B cell (primary cell): Measurements from ENCODE around the gene MRPL34. TPM values are rescaled to one million over a fixed set of nuclear protein-coding genes. Genes with fewer than 3 reads are reported as not detected.

Experiments used
- ATAC-seq: fragments of 200-7000 bp; cut with Tn5 transposase; one replicate; pipeline ENCODE4 v1.10.0; 2021; ENCODE audit warnings: low read depth, mild to moderate bottlenecking, moderate number of reproducible peaks, moderate library complexity
- CTCF ChIA-PET: fragments of 350-600 bp; sonication (Branson Sonifier 250); formaldehyde crosslinking; loops from one replicate; lab custom pipeline; 2021; ENCODE audit warnings: antibody characterized with exemption, inconsistent platforms; lab: Charles Lee
- POLR2A ChIA-PET: fragments of 350-600 bp; sonication (Branson Sonifier 250); formaldehyde crosslinking; loops from one replicate; lab custom pipeline; 2021; ENCODE audit warnings: antibody characterized with exemption; lab: Charles Lee
- DNase-seq: peaks from one replicate; pipeline ENCODE4 v3.0.0; 2013
- H2AFZ ChIP-seq: 2 replicates; pipeline ENCODE4 v1.6.1; 2012; ENCODE audit warnings: mild to moderate bottlenecking, low read depth, low read length; ENCODE audit not compliant: insufficient read depth, poor library complexity, severe bottlenecking
- H3K27ac ChIP-seq, 2 donors: 1 replicate in 1 of 2; 2 replicates in 1 of 2; pipeline ENCODE4 v1.5.1; 2012 to 2013; ENCODE audit warnings: low read length in 2 of 2, mild to moderate bottlenecking in 2 of 2, moderate library complexity in 1 of 2
- H3K27me3 ChIP-seq, 4 experiments: fragments of 200-600 bp in 1 of 4; sonication (generic) in 1 of 4; replicated peaks in 1 of 4; 1 replicate in 2 of 4; 2 replicates in 2 of 4; pipeline versions ENCODE4 v1.6.1 to v1.7.0; 2013 to 2016; ENCODE audit warnings: low read length in 3 of 4, mild to moderate bottlenecking in 2 of 4, mixed read lengths in 1 of 4, moderate library complexity in 1 of 4; ENCODE audit not compliant: insufficient read depth in 4 of 4, control insufficient read depth in 3 of 4; ENCODE audit errors: control extremely low read depth in 1 of 4
- H3K36me3 ChIP-seq, 2 experiments: replicated peaks in 1 of 2; 1 replicate in 1 of 2; 2 replicates in 1 of 2; pipeline versions ENCODE4 v1.6.1 to v1.7.1; 2013; ENCODE audit warnings: low read length in 1 of 2; ENCODE audit not compliant: insufficient read depth in 2 of 2, control insufficient read depth in 1 of 2; ENCODE audit errors: control extremely low read depth in 1 of 2, extremely low read depth in 1 of 2
- H3K4me1 ChIP-seq, 2 donors: fragments of 200-600 bp in 1 of 2; sonication (generic) in 1 of 2; 1 replicate in 1 of 2; 2 replicates in 1 of 2; pipeline versions ENCODE4 v1.5.1 to v1.6.1; 2013 to 2017; ENCODE audit warnings: low read length in 2 of 2; ENCODE audit not compliant: control insufficient read depth in 2 of 2, insufficient read depth in 2 of 2
- H3K4me2 ChIP-seq: replicated peaks from 2 replicates; pipeline ENCODE3; 2012; ENCODE audit warnings: mild to moderate bottlenecking, low read depth, low read length; ENCODE audit not compliant: poor library complexity, severe bottlenecking
- H3K4me3 ChIP-seq, 5 experiments: fragments of 200-600 bp in 1 of 5; sonication (generic) in 1 of 5; 1 replicate in 3 of 5; 2 replicates in 2 of 5; pipeline versions ENCODE4 v1.5.1 to v1.7.0; 2011 to 2016; ENCODE audit warnings: low read length in 4 of 5, mild to moderate bottlenecking in 4 of 5, low read depth in 2 of 5, control low read depth in 1 of 5, moderate library complexity in 1 of 5; ENCODE audit not compliant: insufficient read depth in 1 of 5; ENCODE audit errors: control extremely low read depth in 1 of 5, extremely low read depth in 1 of 5
- H3K79me2 ChIP-seq: fragments of 200-600 bp; sonication (generic); one replicate; pipeline ENCODE4 v1.6.0; 2016; ENCODE audit warnings: low read length; ENCODE audit not compliant: control insufficient read depth, insufficient read depth
- H3K9ac ChIP-seq: fragments of 200-600 bp; sonication (generic); 2 replicates; pipeline ENCODE4 v1.6.1; 2017; ENCODE audit warnings: mild to moderate bottlenecking, low read length, moderate library complexity
- H3K9me3 ChIP-seq, 3 donors: one replicate each; pipeline versions ENCODE4 v1.6.1 to v1.7.1; 2013; ENCODE audit warnings: low read length in 2 of 3; ENCODE audit not compliant: control insufficient read depth in 2 of 3, insufficient read depth in 1 of 3; ENCODE audit errors: control extremely low read depth in 1 of 3
- H4K20me1 ChIP-seq: 2 replicates; pipeline ENCODE4 v1.6.0; 2012; ENCODE audit warnings: mild to moderate bottlenecking, low read length; ENCODE audit not compliant: insufficient read depth, control insufficient read depth, poor library complexity, severe bottlenecking
- H3K27ac Mint-ChIP-seq: one replicate; pipeline ENCODE4 v1.8.0; 2021; ENCODE audit warnings: mixed read lengths
- H3K27me3 Mint-ChIP-seq: one replicate; pipeline ENCODE4 v1.8.0; 2021; ENCODE audit warnings: mixed read lengths
- H3K4me1 Mint-ChIP-seq: one replicate; pipeline ENCODE4 v1.8.0; 2021; ENCODE audit warnings: mixed read lengths
- H3K4me3 Mint-ChIP-seq: one replicate; pipeline ENCODE4 v1.8.0; 2021; ENCODE audit warnings: mixed read lengths
- H3K9me3 Mint-ChIP-seq: one replicate; pipeline ENCODE4 v1.8.0; 2022; ENCODE audit warnings: mixed read lengths; ENCODE audit not compliant: insufficient read depth
- EZH2 ChIP-seq: IDR thresholded peaks from 2 replicates; pipeline ENCODE4 v1.6.1; 2012; ENCODE audit warnings: borderline replicate concordance, low read depth, mild to moderate bottlenecking, moderate library complexity, low read length; ENCODE audit not compliant: insufficient read depth, poor library complexity, severe bottlenecking
- WGBS: methylation state at CpG from one replicate; pipeline ENCODE4 v1.1.5; 2013; ENCODE audit warnings: missing lambda C conversion rate; ENCODE audit not compliant: insufficient coverage; 5-methylcytosine and 5-hydroxymethylcytosine counted together
- intact Hi-C: fragments of 100-400 bp; cut with micrococcal nuclease; formaldehyde crosslinking; loops from one replicate; pipeline ENCODE4 v1.10.0; 2022
- polyA plus RNA-seq: library from polyadenylated mRNA; depleted of rRNA; stranded (reverse); fragments of >200 nt; gene quantifications from 2 replicates; pipeline ENCODE4 v1.2.3, GENCODE V29; 2012
- total RNA-seq, 2 donors: library from RNA; stranded (reverse); fragments of 120-200 nt in 1 of 2; gene quantifications; 1 replicate in 1 of 2; 2 replicates in 1 of 2; pipeline versions ENCODE4 v1.2.3 to v1.2.4, GENCODE V29; 2013 to 2022
- TF ChIP-seq, protein P1 (sequence below): fragments of 200-600 bp; IDR thresholded peaks from one replicate; pipeline ENCODE4 v1.8.0; 2022; ENCODE audit warnings: antibody characterized with exemption, mild to moderate bottlenecking

Gene MRPL34
- total and polyA plus RNA-seq, 2 donors (not counting 1 experiment from before 2014, with no cell fraction given) = 16.5 to 45.7 TPM

DNA sequence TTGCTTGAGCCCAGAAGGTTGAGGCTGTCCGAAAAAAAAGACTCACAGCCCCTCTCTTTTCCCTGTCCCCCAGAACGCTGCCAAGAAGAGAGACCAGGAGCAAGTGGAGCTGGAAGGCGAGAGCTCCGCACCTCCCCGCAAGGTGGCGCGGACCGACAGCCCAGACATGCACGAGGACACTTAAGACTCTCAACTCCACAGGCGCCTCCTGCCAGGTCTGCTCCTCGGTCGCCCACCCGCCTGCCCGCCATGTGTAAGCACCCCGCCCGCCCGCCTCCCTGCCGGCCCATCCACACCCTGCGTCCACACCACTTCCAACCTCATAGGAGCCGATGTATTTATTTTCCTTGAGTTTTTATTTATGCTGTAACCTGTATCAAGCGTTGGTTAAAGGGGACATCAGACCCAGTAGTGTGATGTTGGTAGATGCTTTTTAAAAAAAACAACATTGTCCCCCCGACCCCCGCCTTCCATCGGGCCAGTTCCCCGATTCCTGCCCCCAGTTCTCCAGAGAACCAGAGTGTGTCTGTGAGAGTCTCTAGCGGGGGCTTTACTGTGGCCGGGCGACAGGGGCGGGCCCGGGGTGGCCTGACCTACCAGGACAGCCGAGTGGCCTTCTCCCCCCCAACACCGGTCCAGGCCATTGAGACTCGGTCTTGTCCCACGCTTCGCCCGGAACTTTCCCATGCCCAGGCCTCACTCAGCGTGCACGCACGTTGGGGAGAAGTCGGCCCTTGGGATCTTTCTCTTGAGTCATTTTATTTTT, 14.0 kb downstream of the MRPL34 start:
- ATAC-seq (no peak), DNase-seq (no peak)
- intact Hi-C loops = no loop called here
- H3K9ac ChIP-seq = no peak overlapping the region
- Mint-ChIP-seq H3K4me3 (no peak overlapping the region), H3K4me1 (no peaks in the 10 kb centered on the region), H3K9me3 (no peaks in the 10 kb centered on the region), H3K27me3 (no peaks in the 10 kb centered on the region), H3K27ac (no peak overlapping the region)
- peaks cover 0 to 3% of the 10 kb centered on the region in 2 donors for H3K4me1 ChIP-seq
- POLR2A ChIA-PET = interaction anchor here (0.6 kb wide), 1 partner anchor 14 kb away, joined by 5 read pairs; no protein-coding TSS in a partner anchor
- H3K4me2 ChIP-seq = no peak overlapping the region
- peaks cover 0 to 23% of the 10 kb centered on the region in 2 experiments for H3K36me3 ChIP-seq
- no peaks in the 10 kb centered on the region for H3K9me3 ChIP-seq
- no peaks in the 10 kb centered on the region for H3K27me3 ChIP-seq
- H3K79me2 ChIP-seq = peaks cover 3% of the 10 kb centered on the region
- H4K20me1 ChIP-seq = peaks cover 36% of the 10 kb centered on the region
- WGBS = 94% methylated on average over 27 of the region's 40 CpGs
- CTCF ChIA-PET = no interaction called here
- no peak overlapping the region for H2AFZ ChIP-seq
- H3K27ac ChIP-seq = no peak overlapping the region
- no peak overlapping the region for H3K4me3 ChIP-seq
- TF ChIP-seq, protein P1, sequence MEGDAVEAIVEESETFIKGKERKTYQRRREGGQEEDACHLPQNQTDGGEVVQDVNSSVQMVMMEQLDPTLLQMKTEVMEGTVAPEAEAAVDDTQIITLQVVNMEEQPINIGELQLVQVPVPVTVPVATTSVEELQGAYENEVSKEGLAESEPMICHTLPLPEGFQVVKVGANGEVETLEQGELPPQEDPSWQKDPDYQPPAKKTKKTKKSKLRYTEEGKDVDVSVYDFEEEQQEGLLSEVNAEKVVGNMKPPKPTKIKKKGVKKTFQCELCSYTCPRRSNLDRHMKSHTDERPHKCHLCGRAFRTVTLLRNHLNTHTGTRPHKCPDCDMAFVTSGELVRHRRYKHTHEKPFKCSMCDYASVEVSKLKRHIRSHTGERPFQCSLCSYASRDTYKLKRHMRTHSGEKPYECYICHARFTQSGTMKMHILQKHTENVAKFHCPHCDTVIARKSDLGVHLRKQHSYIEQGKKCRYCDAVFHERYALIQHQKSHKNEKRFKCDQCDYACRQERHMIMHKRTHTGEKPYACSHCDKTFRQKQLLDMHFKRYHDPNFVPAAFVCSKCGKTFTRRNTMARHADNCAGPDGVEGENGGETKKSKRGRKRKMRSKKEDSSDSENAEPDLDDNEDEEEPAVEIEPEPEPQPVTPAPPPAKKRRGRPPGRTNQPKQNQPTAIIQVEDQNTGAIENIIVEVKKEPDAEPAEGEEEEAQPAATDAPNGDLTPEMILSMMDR = no peak
- no peak for TF ChIP-seq EZH2

DNA sequence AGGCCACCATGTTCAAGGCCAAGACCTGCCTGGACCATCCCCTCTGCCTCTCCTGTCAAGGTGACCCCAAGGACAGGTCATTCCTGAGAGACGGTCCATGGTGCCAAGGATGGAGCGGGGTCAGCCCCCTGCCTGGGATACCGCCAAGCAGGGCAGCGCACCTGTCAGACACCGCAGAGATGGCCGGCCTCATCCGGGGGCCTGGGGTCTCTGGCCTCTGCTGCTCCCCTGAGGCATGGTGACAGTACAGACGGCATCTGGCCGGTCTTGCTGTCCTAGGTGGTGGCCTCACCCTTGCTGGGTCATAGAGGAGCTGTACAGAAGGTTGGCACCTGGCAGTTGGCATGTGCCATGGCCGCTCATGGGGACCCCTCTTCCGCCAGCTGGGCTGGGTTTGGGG, 14.8 kb downstream of the MRPL34 start:
- no peaks in the 10 kb centered on the region for H3K4me1 Mint-ChIP-seq
- no peaks in the 10 kb centered on the region for H3K27me3 ChIP-seq
- no peak for ATAC-seq
- H3K36me3 ChIP-seq = peaks cover 0 to 19% of the 10 kb centered on the region in 2 experiments
- no peaks in the 10 kb centered on the region for H3K9me3 ChIP-seq
- H3K4me1 ChIP-seq = peaks cover 0 to 3% of the 10 kb centered on the region in 2 donors
- no peak for TF ChIP-seq EZH2
- TF ChIP-seq, protein P1 = no peak
- intact Hi-C loops = no loop called here
- ChIA-PET CTCF (interaction anchor here (1.0 kb wide), 1 partner anchor 25 kb away, joined by 3 read pairs; no protein-coding TSS in a partner anchor), POLR2A (no interaction called here)
- H3K4me3 Mint-ChIP-seq = no peak overlapping the region
- no peak overlapping the region for H3K4me2 ChIP-seq
- no peaks in the 10 kb centered on the region for H3K27me3 Mint-ChIP-seq
- H4K20me1 ChIP-seq = peaks cover 33% of the 10 kb centered on the region
- WGBS = 84% methylated on average over 11 of the region's 11 CpGs
- H3K4me3 ChIP-seq = no peak overlapping the region
- no peak overlapping the region for H3K27ac Mint-ChIP-seq
- no peak overlapping the region for H3K27ac ChIP-seq
- H3K9me3 Mint-ChIP-seq = no peaks in the 10 kb centered on the region
- peaks cover 2% of the 10 kb centered on the region for H3K79me2 ChIP-seq
- H3K9ac ChIP-seq = no peak overlapping the region
- peak; percentile 2 for DNase-seq
- H2AFZ ChIP-seq = no peak overlapping the region
